Lower leg skin (tissue), 4 donors: ENCODE measurements around the gene SPATA13. TPM values are rescaled to one million over a fixed set of nuclear protein-coding genes. Genes with fewer than 3 reads are reported as not detected.

Experiments used
- DNase-seq, 2 donors: peaks; one replicate each; pipeline ENCODE4 v3.0.0-alpha.2; 2019; ENCODE audit warnings: low spot score in 2 of 2
- H3K4me3 ChIP-seq: fragments of 200-600 bp; sonication (generic); 2 replicates; pipeline ENCODE4 v1.5.1; 2017; ENCODE audit warnings: mild to moderate bottlenecking, low read depth; ENCODE audit not compliant: poor library complexity, severe bottlenecking
- POLR2A ChIP-seq, 2 donors: fragments of 450-650 bp; IDR thresholded peaks; one replicate each; pipeline ENCODE4 v1.6.1; 2016 to 2017; ENCODE audit warnings: antibody characterized with exemption in 2 of 2, mild to moderate bottlenecking in 1 of 2, moderate library complexity in 1 of 2
- WGBS, 2 donors: methylation state at CpG; one replicate each; pipeline ENCODE4 v1.1.5; 2018; 5-methylcytosine and 5-hydroxymethylcytosine counted together
- intact Hi-C: fragments of 100-400 bp; cut with DNase I; formaldehyde crosslinking; loops from one replicate; pipeline ENCODE4 v1.15.0; 2023; ENCODE audit warnings: low total_unique reads
- total RNA-seq, 4 donors: library from RNA; depleted of rRNA; stranded (reverse); fragments of >200 nt; gene quantifications; one replicate each; pipeline ENCODE4 v1.1.0, GENCODE V29; 2016
- TF ChIP-seq, protein P1 (sequence below), 3 donors: fragments of 450-650 bp; IDR thresholded peaks; one replicate each; pipeline ENCODE4 v1.5.1; 2016; ENCODE audit warnings: antibody characterized with exemption in 3 of 3, mild to moderate bottlenecking in 3 of 3, moderate library complexity in 2 of 3

The SPATA13 gene
- total RNA-seq, 4 donors from 2014 or later = 30.6 to 78.3 (median 46.2) TPM

DNA sequence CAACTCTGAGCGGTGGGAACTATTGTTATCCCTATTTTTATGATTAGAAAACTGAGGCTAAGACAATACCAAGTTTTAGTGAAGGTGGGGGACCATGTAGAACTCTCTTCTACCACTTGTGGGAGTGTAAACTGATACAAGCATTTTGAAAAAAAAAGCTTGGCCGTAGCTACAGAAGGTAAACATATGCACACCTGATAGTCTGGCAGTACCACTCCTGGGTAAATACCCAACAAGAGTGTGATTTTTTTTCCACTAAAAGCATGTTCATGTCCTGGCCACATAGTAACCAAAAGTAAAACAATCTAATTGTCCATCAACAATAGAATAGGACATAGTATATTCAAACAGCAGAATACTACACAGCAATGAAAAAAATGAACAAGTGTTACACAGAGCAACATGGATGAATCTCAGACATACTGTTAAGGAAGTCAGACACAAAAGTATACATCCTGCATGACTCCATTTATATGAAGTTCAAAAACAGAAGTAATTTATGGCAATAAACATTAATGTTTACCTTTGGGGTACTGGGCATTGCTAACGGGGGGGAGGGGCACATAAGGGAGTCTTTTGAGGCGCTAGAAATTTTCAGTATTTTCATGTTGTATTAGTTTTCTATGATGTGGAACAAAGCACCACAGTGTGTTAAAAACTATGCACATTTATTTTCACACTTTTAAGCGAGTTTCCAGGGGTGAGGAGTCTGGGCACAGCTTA, 6.4 kb upstream of the SPATA13 start:
- WGBS, 2 donors = 98 to 99% methylated on average over 5 of the region's 5 CpGs
- no peak overlapping the region for H3K4me3 ChIP-seq
- TF ChIP-seq POLR2A (IDR thresholded peaks at IDR 0.05) = no peak
- TF ChIP-seq, protein P1, sequence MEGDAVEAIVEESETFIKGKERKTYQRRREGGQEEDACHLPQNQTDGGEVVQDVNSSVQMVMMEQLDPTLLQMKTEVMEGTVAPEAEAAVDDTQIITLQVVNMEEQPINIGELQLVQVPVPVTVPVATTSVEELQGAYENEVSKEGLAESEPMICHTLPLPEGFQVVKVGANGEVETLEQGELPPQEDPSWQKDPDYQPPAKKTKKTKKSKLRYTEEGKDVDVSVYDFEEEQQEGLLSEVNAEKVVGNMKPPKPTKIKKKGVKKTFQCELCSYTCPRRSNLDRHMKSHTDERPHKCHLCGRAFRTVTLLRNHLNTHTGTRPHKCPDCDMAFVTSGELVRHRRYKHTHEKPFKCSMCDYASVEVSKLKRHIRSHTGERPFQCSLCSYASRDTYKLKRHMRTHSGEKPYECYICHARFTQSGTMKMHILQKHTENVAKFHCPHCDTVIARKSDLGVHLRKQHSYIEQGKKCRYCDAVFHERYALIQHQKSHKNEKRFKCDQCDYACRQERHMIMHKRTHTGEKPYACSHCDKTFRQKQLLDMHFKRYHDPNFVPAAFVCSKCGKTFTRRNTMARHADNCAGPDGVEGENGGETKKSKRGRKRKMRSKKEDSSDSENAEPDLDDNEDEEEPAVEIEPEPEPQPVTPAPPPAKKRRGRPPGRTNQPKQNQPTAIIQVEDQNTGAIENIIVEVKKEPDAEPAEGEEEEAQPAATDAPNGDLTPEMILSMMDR (IDR thresholded peaks at IDR 0.05) = no peak
- intact Hi-C loops = no loop called here
- peak in 1 of 2 donors; percentile 5 for DNase-seq

- 59 to 60% methylated on average over 5 of the region's 5 CpGs for WGBS, 2 donors
- no peak for DNase-seq
- no peak overlapping the region for H3K4me3 ChIP-seq
- intact Hi-C loops = no loop called here
- TF ChIP-seq, protein P1 (IDR thresholded peaks at IDR 0.05) = no peak
- TF ChIP-seq POLR2A (IDR thresholded peaks at IDR 0.05) = no peak
These were observed 1.2 kb upstream of the SPATA13 start for GRCh38 chr13:24159357-24159756.

- DNase-seq = peak in 1 of 2 donors; percentile 88
- 0% methylated on average over 6 to 36 of the region's 43 CpGs for WGBS, 2 donors
- peak overlapping the region; percentile 78 for H3K4me3 ChIP-seq
- intact Hi-C loops = no loop called here
- no peak for TF ChIP-seq POLR2A (IDR thresholded peaks at IDR 0.05)
- TF ChIP-seq, protein P1 (IDR thresholded peaks at IDR 0.05) = no peak
These were observed 673 bp downstream of the SPATA13 start for GRCh38 chr13:24161010-24161775.

DNA sequence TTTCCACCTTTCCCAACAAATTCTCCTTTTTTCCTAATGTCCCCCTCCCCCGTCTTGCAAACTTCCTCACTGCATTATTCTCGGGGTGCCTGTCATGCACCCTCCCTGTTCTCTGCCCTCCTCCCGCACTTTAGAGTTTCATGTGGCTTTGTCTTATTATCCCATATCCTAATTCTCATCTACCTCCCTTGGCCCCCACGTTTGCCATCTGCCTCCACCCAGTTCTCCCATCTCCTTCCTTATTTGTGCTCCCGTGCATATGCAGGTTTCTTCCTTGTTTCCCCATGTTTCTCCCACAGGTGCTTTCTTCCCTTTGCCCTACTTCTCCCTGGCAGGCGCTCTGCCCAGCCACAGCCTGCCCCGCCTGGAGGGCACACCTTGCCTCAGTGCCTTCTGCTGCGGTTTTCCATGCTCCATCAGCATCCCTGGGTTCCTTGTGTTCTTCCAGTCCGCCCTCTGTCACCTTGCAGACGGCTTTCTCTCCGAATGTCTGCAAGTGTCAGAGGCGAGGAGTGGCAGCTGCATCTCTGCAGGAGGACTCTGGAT, 1.5 kb downstream of the SPATA13 start:
- 44 to 52% methylated on average over 12 of the region's 12 CpGs for WGBS, 2 donors
- H3K4me3 ChIP-seq = no peak overlapping the region
- TF ChIP-seq, protein P1 (IDR thresholded peaks at IDR 0.05) = no peak
- no peak for TF ChIP-seq POLR2A (IDR thresholded peaks at IDR 0.05)
- no peak for DNase-seq
- intact Hi-C loops = no loop called here

GRCh38 chr13:24162604-24163003, 2.1 kb downstream of the SPATA13 start:
- DNase-seq = no peak
- TF ChIP-seq, protein P1 (IDR thresholded peaks at IDR 0.05) = no peak
- no peak for TF ChIP-seq POLR2A (IDR thresholded peaks at IDR 0.05)
- 69 to 77% methylated on average over 3 of the region's 3 CpGs for WGBS, 2 donors
- no peak overlapping the region for H3K4me3 ChIP-seq
- intact Hi-C loops = no loop called here
